HEK293T (cell line): ENCODE measurements around the gene HOXA9.

Source experiments
- ARNT ChIP-seq: fragments of 450-650 bp; IDR thresholded peaks from 2 replicates; pipeline ENCODE4 v1.6.1; 2017; ENCODE audit warnings: mild to moderate bottlenecking
- BHLHE40 ChIP-seq: fragments of 450-650 bp; IDR thresholded peaks from 2 replicates; pipeline ENCODE4 v1.6.1; 2016; ENCODE audit warnings: mild to moderate bottlenecking, moderate library complexity, borderline replicate concordance
- CTBP1 ChIP-seq: fragments of 450-650 bp; IDR thresholded peaks from 2 replicates; pipeline ENCODE4 v1.6.1; 2016; ENCODE audit warnings: borderline replicate concordance
- ELF4 ChIP-seq: fragments of 450-650 bp; IDR thresholded peaks from 2 replicates; pipeline ENCODE4 v1.6.1; 2017; ENCODE audit warnings: antibody characterized with exemption
- FOXA1 ChIP-seq: fragments of 450-650 bp; IDR thresholded peaks from 2 replicates; pipeline ENCODE4 v1.6.1; 2016; ENCODE audit warnings: mild to moderate bottlenecking
- FOXM1 ChIP-seq: fragments of 450-650 bp; IDR thresholded peaks from 2 replicates; pipeline ENCODE4 v1.6.1; 2017; ENCODE audit warnings: mild to moderate bottlenecking, borderline replicate concordance
- HDGF ChIP-seq: fragments of 450-650 bp; IDR thresholded peaks from 2 replicates; pipeline ENCODE4 v1.6.1; 2017; ENCODE audit warnings: antibody characterized with exemption, borderline replicate concordance
- L3MBTL2 ChIP-seq: fragments of 450-650 bp; conservative IDR thresholded peaks from 2 replicates; pipeline ENCODE4 v1.6.1; 2016; ENCODE audit warnings: mild to moderate bottlenecking
- LEF1 ChIP-seq: fragments of 450-650 bp; IDR thresholded peaks from 2 replicates; pipeline ENCODE4 v1.6.1; 2017; ENCODE audit warnings: mild to moderate bottlenecking, borderline replicate concordance
- PKNOX1 ChIP-seq: fragments of 450-650 bp; IDR thresholded peaks from 2 replicates; pipeline ENCODE4 v1.6.1; 2016
- SP1 ChIP-seq: fragments of 450-650 bp; IDR thresholded peaks from 2 replicates; pipeline ENCODE4 v1.6.1; 2017
- SUZ12 ChIP-seq: fragments of 450-650 bp; IDR thresholded peaks from 2 replicates; pipeline ENCODE4 v1.6.1; 2016; ENCODE audit warnings: mild to moderate bottlenecking
- TARDBP ChIP-seq: fragments of 450-650 bp; IDR thresholded peaks from 2 replicates; pipeline ENCODE4 v1.6.1; 2016
- ZNF384 ChIP-seq: fragments of 450-650 bp; IDR thresholded peaks from 2 replicates; pipeline ENCODE4 v1.6.1; 2016

GRCh38 chr7:27172315-27172774 is 7.0 kb upstream of the HOXA9 start:
- TF ChIP-seq HDGF (no peak), ZNF384 (no peak), SP1 (no peak), SUZ12 (no peak), FOXM1 (no peak), BHLHE40 (no peak), ELF4 (no peak), TARDBP (no peak), ARNT (no peak), FOXA1 (no peak), L3MBTL2 (no peak), PKNOX1 (no peak), LEF1 (no peak), CTBP1 (no peak)
